ENCODE measurements around the gene CACTIN. TPM values are rescaled to one million over a fixed set of nuclear protein-coding genes. Genes with fewer than 3 reads are reported as not detected.

The CACTIN gene
- total RNA-seq, 1 donor from 2014 or later = 38.9 TPM

- H3K4me3 ChIP-seq (ENCODE audit: low read depth, low read length) = no peak overlapping the region
- DNase-seq (ENCODE audit: low read depth) = no peak
- no peak for TF ChIP-seq CTCF (conservative IDR thresholded peaks at IDR 0.05; ENCODE audit: low read depth, low read length)
These were observed 22.2 kb downstream of the CACTIN start for GRCh38 chr19:3604227-3604986.

- DNase-seq (ENCODE audit: low read depth) = no peak
- H3K4me3 ChIP-seq (ENCODE audit: low read depth, low read length) = no peak overlapping the region
- TF ChIP-seq CTCF (conservative IDR thresholded peaks at IDR 0.05; ENCODE audit: low read depth, low read length) = no peak
These were observed 23.3 kb downstream of the CACTIN start for GRCh38 chr19:3603121-3603811.

GRCh38 chr19:3601021-3601420 lies 25.6 kb downstream of the CACTIN start:
- TF ChIP-seq CTCF (conservative IDR thresholded peaks at IDR 0.05; ENCODE audit: low read depth, low read length) = no peak
- no peak overlapping the region for H3K4me3 ChIP-seq (ENCODE audit: low read depth, low read length)
- DNase-seq (ENCODE audit: low read depth) = no peak

GRCh38 chr19:3599776-3600187 lies 26.8 kb downstream of the CACTIN start:
- H3K4me3 ChIP-seq (ENCODE audit: low read depth, low read length) = no peak overlapping the region
- TF ChIP-seq CTCF (conservative IDR thresholded peaks at IDR 0.05; ENCODE audit: low read depth, low read length) = peak; percentile 12
- no peak for DNase-seq (ENCODE audit: low read depth)

- no peak overlapping the region for H3K4me3 ChIP-seq (ENCODE audit: low read depth, low read length)
- TF ChIP-seq CTCF (conservative IDR thresholded peaks at IDR 0.05; ENCODE audit: low read depth, low read length) = no peak
- DNase-seq (ENCODE audit: low read depth) = no peak
These were observed 31.0 kb downstream of the CACTIN start for GRCh38 chr19:3595521-3596061.

GRCh38 chr19:3593156-3593555 lies 33.4 kb downstream of the CACTIN start:
- no peak overlapping the region for H3K4me3 ChIP-seq (ENCODE audit: low read depth, low read length)
- DNase-seq (ENCODE audit: low read depth) = no peak
- TF ChIP-seq CTCF (conservative IDR thresholded peaks at IDR 0.05; ENCODE audit: low read depth, low read length) = no peak

Data from epithelial cell of proximal tubule (primary cell).